Activated B cell treated with CpG ODN at 0.5 μM for 24 hours (primary cell): Measurements from ENCODE around the gene TRIP4. TPM values are rescaled to one million over a fixed set of nuclear protein-coding genes. Genes with fewer than 3 reads are reported as not detected.

Experiments
- ATAC-seq: fragments of 200-7000 bp; cut with Tn5 transposase; one replicate; pipeline ENCODE4 v1.10.0; 2021; ENCODE audit warnings: low read depth, mild to moderate bottlenecking, moderate library complexity
- CTCF ChIA-PET: fragments of 350-600 bp; sonication (Branson Sonifier 250); formaldehyde crosslinking; loops from one replicate; lab custom pipeline; 2021; ENCODE audit warnings: antibody characterized with exemption; lab: Charles Lee
- POLR2A ChIA-PET: fragments of 350-600 bp; sonication (Branson Sonifier 250); formaldehyde crosslinking; loops from one replicate; lab custom pipeline; 2021; ENCODE audit warnings: antibody characterized with exemption; lab: Charles Lee
- DNase-seq: peaks from one replicate; pipeline ENCODE4 v3.0.0; 2022
- H3K27ac Mint-ChIP-seq: one replicate; pipeline ENCODE4 v1.8.0; 2020; ENCODE audit warnings: mixed read lengths
- H3K27me3 Mint-ChIP-seq: one replicate; pipeline ENCODE4 v1.8.0; 2021; ENCODE audit warnings: mixed read lengths
- H3K36me3 Mint-ChIP-seq: one replicate; pipeline ENCODE4 v1.8.0; 2021; ENCODE audit warnings: low read depth, mixed read lengths
- H3K4me1 Mint-ChIP-seq: one replicate; pipeline ENCODE4 v1.8.0; 2021; ENCODE audit warnings: mixed read lengths
- H3K4me3 Mint-ChIP-seq: one replicate; pipeline ENCODE4 v1.8.0; 2020; ENCODE audit warnings: mild to moderate bottlenecking, mixed read lengths
- H3K9me3 Mint-ChIP-seq: one replicate; pipeline ENCODE4 v1.8.0; 2020; ENCODE audit warnings: mixed read lengths
- CTCF ChIP-seq: fragments of 200-600 bp; IDR thresholded peaks from one replicate; pipeline ENCODE4 v1.8.0; 2022; ENCODE audit warnings: antibody characterized with exemption, mild to moderate bottlenecking
- intact Hi-C: fragments of 100-400 bp; cut with micrococcal nuclease; formaldehyde crosslinking; loops from one replicate; pipeline ENCODE4 v1.15.1; 2024
- total RNA-seq: library from RNA; stranded (reverse); gene quantifications from 2 replicates; pipeline ENCODE4 v1.2.3, GENCODE V29; 2022

The TRIP4 gene
- 26.3 and 35.0 TPM in 2 replicates for total RNA-seq

DNA sequence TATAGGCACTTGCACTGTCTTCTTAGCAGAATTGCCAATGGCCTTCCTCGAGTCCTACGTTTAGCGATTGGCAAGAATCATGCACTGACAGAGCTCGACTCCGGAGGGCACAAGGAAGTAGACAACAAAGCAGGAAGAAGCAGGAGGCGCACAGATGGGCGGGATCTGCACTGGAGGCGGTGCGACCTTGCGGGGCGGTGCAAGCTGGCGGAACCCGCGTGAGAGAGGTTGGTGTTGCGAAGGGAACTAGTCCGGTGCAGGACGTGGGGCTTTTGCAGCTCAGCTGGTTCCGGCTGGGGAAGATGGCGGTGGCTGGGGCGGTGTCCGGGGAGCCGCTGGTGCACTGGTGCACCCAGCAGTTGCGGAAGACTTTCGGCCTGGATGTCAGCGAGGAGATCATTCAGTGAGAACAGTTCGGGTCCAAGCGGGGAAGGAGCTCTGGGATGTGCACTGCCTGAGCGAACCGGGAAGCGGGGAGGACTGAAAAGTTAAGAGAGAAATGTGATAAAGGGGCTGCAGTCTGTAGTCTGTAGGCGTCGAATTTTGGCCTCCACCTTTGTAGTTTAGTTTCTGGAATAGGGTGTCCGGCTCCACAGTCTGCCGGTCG lies at the start of gene TRIP4:
Gene TRIP4 (plus strand): TSS at position 275 of the 607 bp plus-strand sequence. CDS start 28 bp downstream, at position 303.
- peak; percentile 92 for DNase-seq
- peaks cover 25% of the 10 kb centered on the region for H3K4me1 Mint-ChIP-seq
- no peak for TF ChIP-seq CTCF
- peak; percentile 100 for ATAC-seq
- peak within 1 kb of the TSS; percentile 98 for H3K4me3 Mint-ChIP-seq
- peak within 1 kb of the TSS; percentile 94 for H3K27ac Mint-ChIP-seq
- H3K9me3 Mint-ChIP-seq: no peaks in the 10 kb centered on the region
- CTCF ChIA-PET: interaction anchor here (0.7 to 1.5 kb wide), 5 partner anchors 11 to 266 kb away, joined by 3 to 7 read pairs (median 4); no protein-coding TSS in a partner anchor
- POLR2A ChIA-PET: interaction anchor here (0.5 to 3.0 kb wide), 22 partner anchors 8 to 1215 kb away, joined by 3 to 31 read pairs (median 5); partner anchors contain the start of genes CIAO2A, CLPX, CSNK1G1 and PPIB
- intact Hi-C loops: loop anchor here (1.0 to 10.0 kb wide), 4 partner anchors 31 to 917 kb away; partner anchors contain the start of genes CLPX, CSNK1G1, PPIB and RNU5B-1
- H3K36me3 Mint-ChIP-seq: peaks cover 8% of the 10 kb centered on the region
- no peaks in the 10 kb centered on the region for H3K27me3 Mint-ChIP-seq

DNA sequence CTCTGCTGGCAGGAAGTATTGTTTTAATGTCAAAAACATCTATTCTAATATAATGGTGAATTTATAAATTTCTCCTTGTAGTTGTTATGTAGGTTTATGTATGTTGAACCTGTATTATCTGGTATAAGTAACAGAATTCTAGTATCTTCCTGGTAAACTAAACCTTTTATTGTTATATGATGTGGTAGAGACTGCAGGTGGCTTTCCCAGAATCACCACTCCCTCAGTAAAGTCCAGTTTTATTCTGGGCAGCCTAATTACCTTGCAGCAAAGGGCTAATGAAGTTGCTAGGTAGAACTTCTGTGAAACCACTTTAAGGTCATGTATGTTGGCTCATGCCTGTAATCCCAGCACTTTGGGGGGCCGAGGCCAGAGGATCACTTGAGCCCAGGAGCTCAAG lies 47.3 kb upstream of the TRIP4 start:
- H3K27ac Mint-ChIP-seq: no peak overlapping the region
- H3K36me3 Mint-ChIP-seq: peaks cover 23% of the 10 kb centered on the region
- ChIA-PET POLR2A (no interaction called here), CTCF (no interaction called here)
- H3K4me3 Mint-ChIP-seq: no peak overlapping the region
- intact Hi-C loops: no loop called here
- H3K4me1 Mint-ChIP-seq: peaks cover 2% of the 10 kb centered on the region
- H3K9me3 Mint-ChIP-seq: no peaks in the 10 kb centered on the region
- H3K27me3 Mint-ChIP-seq: no peaks in the 10 kb centered on the region
- TF ChIP-seq CTCF: no peak
- no peak for ATAC-seq
- no peak for DNase-seq

DNA sequence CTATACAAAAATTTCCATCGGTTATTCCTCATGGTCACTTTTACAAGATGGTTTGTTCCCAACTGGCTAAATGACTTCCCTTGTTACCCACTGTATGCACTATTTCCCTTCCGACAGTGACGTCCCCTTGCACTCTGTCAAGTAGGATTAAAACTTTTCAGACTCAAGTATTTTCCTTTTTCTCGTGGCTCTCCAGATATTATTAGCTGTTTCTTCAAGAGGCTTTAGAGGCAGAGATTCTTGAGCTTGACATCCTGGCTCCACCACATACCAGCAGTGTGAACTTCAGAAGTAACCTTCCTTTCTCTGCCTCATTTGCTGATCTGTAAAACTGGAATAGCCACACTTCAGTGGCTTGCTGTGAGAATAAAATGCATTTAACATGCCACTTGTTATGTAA lies 45.7 kb upstream of the TRIP4 start:
- H3K4me1 Mint-ChIP-seq: peaks cover 5% of the 10 kb centered on the region
- no peak for TF ChIP-seq CTCF
- intact Hi-C loops: no loop called here
- no peaks in the 10 kb centered on the region for H3K9me3 Mint-ChIP-seq
- H3K27me3 Mint-ChIP-seq: no peaks in the 10 kb centered on the region
- ATAC-seq: no peak
- H3K36me3 Mint-ChIP-seq: peaks cover 28% of the 10 kb centered on the region
- CTCF ChIA-PET: no interaction called here
- H3K27ac Mint-ChIP-seq: no peak overlapping the region
- DNase-seq: no peak
- POLR2A ChIA-PET: no interaction called here
- H3K4me3 Mint-ChIP-seq: no peak overlapping the region

DNA sequence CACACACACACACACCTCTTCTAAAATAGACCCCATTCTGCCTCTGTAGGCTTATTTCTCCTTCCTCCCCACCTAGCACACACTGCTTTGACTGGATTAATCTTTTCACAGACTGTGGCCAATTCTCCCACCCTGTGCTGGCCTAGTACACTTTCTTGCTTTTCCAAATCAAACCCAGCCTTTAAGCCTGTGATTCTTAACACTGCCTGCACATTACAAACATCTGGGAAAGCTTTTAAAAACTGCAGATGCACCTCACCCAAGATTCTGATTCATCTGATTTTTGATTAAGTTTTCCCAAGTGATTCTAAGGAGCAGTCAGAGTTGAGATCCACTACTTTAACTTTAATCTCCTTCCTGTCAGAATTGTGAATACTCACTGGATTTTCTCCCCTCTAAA lies 44.4 kb upstream of the TRIP4 start:
- H3K27ac Mint-ChIP-seq: no peak overlapping the region
- intact Hi-C loops: no loop called here
- POLR2A ChIA-PET: no interaction called here

More for the DNA sequence above, 44.4 kb upstream of the TRIP4 start:
- H3K36me3 Mint-ChIP-seq: peaks cover 38% of the 10 kb centered on the region
- H3K4me3 Mint-ChIP-seq: no peak overlapping the region
- DNase-seq: no peak
- no peak for ATAC-seq
- TF ChIP-seq CTCF: no peak
- CTCF ChIA-PET: no interaction called here
- no peaks in the 10 kb centered on the region for H3K27me3 Mint-ChIP-seq
- H3K4me1 Mint-ChIP-seq: peaks cover 5% of the 10 kb centered on the region
- no peaks in the 10 kb centered on the region for H3K9me3 Mint-ChIP-seq
